Testis (tissue), 3 donors: Measurements from ENCODE around the gene FBXW5. TPM values are rescaled to one million over a fixed set of nuclear protein-coding genes. Genes with fewer than 3 reads are reported as not detected.

Experiments used
- DNase-seq: peaks from one replicate; pipeline ENCODE4 v3.0.0-alpha.2; 2019
- H3K27ac ChIP-seq, 2 donors: fragments of 200-600 bp; sonication (generic); one replicate each; pipeline ENCODE4 v1.5.1; 2019
- H3K27me3 ChIP-seq: fragments of 200-600 bp; sonication (generic); one replicate; pipeline ENCODE4 v1.5.1; 2019
- H3K36me3 ChIP-seq: fragments of 200-600 bp; sonication (generic); one replicate; pipeline ENCODE4 v1.5.1; 2017; ENCODE audit warnings: low read depth; ENCODE audit errors: missing control alignments
- H3K4me1 ChIP-seq: fragments of 200-600 bp; sonication (generic); one replicate; pipeline ENCODE4 v1.5.1; 2019
- H3K4me3 ChIP-seq, 2 donors: fragments of 200-600 bp; sonication (generic); one replicate each; pipeline ENCODE4 v1.5.1; 2017 to 2019
- H3K9me3 ChIP-seq: fragments of 200-600 bp; sonication (generic); one replicate; pipeline ENCODE4 v1.5.1; 2017
- CTCF ChIP-seq, 3 experiments: fragments of 450-650 bp in 2 of 3; fragments of 200-600 bp in 1 of 3; sonication (generic) in 1 of 3; IDR thresholded peaks; one replicate each; pipeline ENCODE4 v1.5.1; 2016 to 2019; ENCODE audit warnings: antibody characterized with exemption in 3 of 3, mild to moderate bottlenecking in 2 of 3, moderate library complexity in 1 of 3
- POLR2A ChIP-seq: fragments of 450-650 bp; IDR thresholded peaks from one replicate; pipeline ENCODE4 v1.6.1; 2017; ENCODE audit warnings: antibody characterized with exemption, mild to moderate bottlenecking, moderate library complexity
- WGBS, 2 donors: methylation state at CpG; one replicate each; pipeline ENCODE4 v1.1.5; 2018; 5-methylcytosine and 5-hydroxymethylcytosine counted together
- intact Hi-C: fragments of 100-400 bp; cut with DNase I; formaldehyde crosslinking; loops from one replicate; pipeline ENCODE4 v1.15.1; 2023; ENCODE audit warnings: low total_unique reads
- polyA plus RNA-seq: library from polyadenylated mRNA; stranded (reverse); fragments of 350-450 nt; fragmentation: Illumina TruSeq; extraction: RNeasy Lipid Tissue Mini Kit (QIAGEN cat#74804); gene quantifications from one replicate; pipeline ENCODE4 v1.2.3, GENCODE V29; 2014; ENCODE audit warnings: low read depth, low replicate concordance; ENCODE audit not compliant: insufficient read depth
- total RNA-seq, 2 donors: library from RNA; depleted of rRNA; stranded (reverse); fragments of >200 nt; gene quantifications; one replicate each; pipeline ENCODE4 v1.2.3, GENCODE V29; 2016

Gene FBXW5
- total and polyA plus RNA-seq, 3 donors from 2014 or later = 452 to 749 (median 509) TPM

GRCh38 chr9:136983656-136984314 is 39.2 kb upstream of the FBXW5 start:
- no peak for TF ChIP-seq POLR2A
- TF ChIP-seq CTCF (IDR thresholded peaks at IDR 0.05) = no peak
- Histone ChIP-seq H3K9me3 (no peaks in the 10 kb centered on the region), H3K27ac (no peak overlapping the region), H3K4me1 (peaks cover 33% of the 10 kb centered on the region), H3K4me3 (no peak overlapping the region), H3K27me3 (no peaks in the 10 kb centered on the region), H3K36me3 (no peaks in the 10 kb centered on the region)
- WGBS, 2 donors = 71 to 73% methylated on average over 10 to 11 of the region's 11 CpGs
- DNase-seq = no peak
- intact Hi-C loops = no loop called here

- DNase-seq = no peak
- Histone ChIP-seq H3K27me3 (no peaks in the 10 kb centered on the region), H3K4me1 (peaks cover 33% of the 10 kb centered on the region), H3K9me3 (no peaks in the 10 kb centered on the region), H3K4me3 (no peak overlapping the region), H3K36me3 (no peaks in the 10 kb centered on the region), H3K27ac (no peak overlapping the region)
- 60 to 61% methylated on average over 7 to 9 of the region's 9 CpGs for WGBS, 2 donors
- intact Hi-C loops = no loop called here
- TF ChIP-seq CTCF (IDR thresholded peaks at IDR 0.05) (no peak), POLR2A (no peak)
Observed at GRCh38 chr9:136983167-136983566, 38.6 kb upstream of the FBXW5 start.

- Histone ChIP-seq H3K36me3 (no peaks in the 10 kb centered on the region), H3K4me1 (peaks cover 33% of the 10 kb centered on the region), H3K9me3 (no peaks in the 10 kb centered on the region), H3K4me3 (no peak within 1 kb of the TSS), H3K27ac (peak within 1 kb of the TSS; percentile 24 to 68), H3K27me3 (no peaks in the 10 kb centered on the region)
- DNase-seq = no peak
- intact Hi-C loops = no loop called here
- no peak for TF ChIP-seq CTCF (IDR thresholded peaks at IDR 0.05)
- TF ChIP-seq POLR2A = no peak
- WGBS, 2 donors = 58 to 87% methylated on average over 5 to 18 of the region's 18 CpGs
Observed at GRCh38 chr9:136982232-136983051, 37.9 kb upstream of the FBXW5 start, which contains the start of gene LCNL1. Gene LCNL1, plus strand, starts transcription at chr9:136982993. Its CDS starts 594 bp downstream, at chr9:136983587.

GRCh38 chr9:136981588-136982231 is 37.2 kb upstream of the FBXW5 start:
- Histone ChIP-seq H3K27me3 (no peaks in the 10 kb centered on the region), H3K27ac (peak overlapping the region; percentile 24 to 68), H3K4me3 (no peak overlapping the region), H3K4me1 (peaks cover 38% of the 10 kb centered on the region), H3K36me3 (no peaks in the 10 kb centered on the region), H3K9me3 (no peaks in the 10 kb centered on the region)
- whole genome bisulfite sequencing, 2 donors = 35 to 51% methylated on average over 13 to 17 of the region's 17 CpGs
- no peak for TF ChIP-seq CTCF (IDR thresholded peaks at IDR 0.05)
- no peak for TF ChIP-seq POLR2A
- DNase-seq = peak; percentile 74
- intact Hi-C loops = no loop called here
